SKM-1 treated with dmso at 0.1 percent for 144 hours (cell line): Measurements from ENCODE around the gene NUP210L.
"Not testable (repeated sequence)": the region's sequence is repeated elsewhere in the genome, so short reads cannot be mapped to it uniquely, and the experiment has no call there.

Experiments used
- DNase-seq: peaks from one replicate; lab custom pipeline; 2025; ENCODE audit not compliant: unreplicated experiment; lab: John Stamatoyannopoulos, UW

Gene NUP210L

GRCh38 chr1:154170547-154171222 is 15.8 kb upstream of the NUP210L start:
- no peak for DNase-seq

DNA sequence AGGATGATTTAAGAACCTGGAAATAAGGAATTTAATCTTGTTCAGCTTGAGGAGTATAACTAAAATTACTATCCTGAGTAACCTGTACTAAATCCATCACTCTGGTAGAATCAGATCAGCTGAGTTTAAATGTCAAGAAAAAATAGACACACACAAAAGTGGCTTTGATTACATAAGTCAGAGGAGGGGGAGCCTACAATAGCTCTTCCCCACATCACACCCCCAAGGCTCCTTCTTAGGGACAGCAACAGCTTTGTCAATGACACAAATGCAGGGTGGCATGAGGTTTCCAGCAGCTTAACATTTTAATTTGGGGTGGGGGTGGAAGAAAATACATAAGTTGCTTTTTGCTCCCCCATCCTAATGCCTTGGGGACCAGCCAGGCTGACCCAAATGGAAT is 12.6 kb upstream of the NUP210L start:
- no peak for DNase-seq

DNA sequence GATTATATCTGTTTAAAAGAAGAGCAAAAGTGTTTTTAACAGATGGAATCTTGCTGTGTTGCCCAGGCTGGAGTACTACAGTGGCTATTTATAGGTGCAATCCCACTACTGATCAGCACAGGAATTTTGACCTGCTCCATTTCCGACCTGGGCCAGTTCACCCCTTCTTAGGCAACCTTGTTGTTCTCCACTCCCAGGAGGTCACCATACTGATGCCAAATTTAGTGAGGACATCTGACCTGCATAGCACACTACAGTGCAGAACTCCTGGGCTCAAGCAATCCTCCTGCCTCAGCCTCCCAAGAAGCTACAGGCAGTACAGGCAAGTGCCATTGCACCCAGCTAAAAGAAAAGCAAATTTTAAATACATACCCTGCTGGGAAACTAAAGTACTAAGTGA is 11.3 kb upstream of the NUP210L start:
- no peak for DNase-seq

- no peak for DNase-seq
These were observed 4.7 kb upstream of the NUP210L start for GRCh38 chr1:154159554-154159953.

GRCh38 chr1:154158307-154159125 is 3.6 kb upstream of the NUP210L start:
- peak; percentile 90 for DNase-seq

GRCh38 chr1:154157520-154158306 is 2.8 kb upstream of the NUP210L start:
- peak; percentile 98 for DNase-seq

GRCh38 chr1:154155251-154155650 is 378 bp upstream of the NUP210L start:
- DNase-seq: no peak

GRCh38 chr1:154154053-154154452 is 820 bp downstream of the NUP210L start:
- no peak for DNase-seq

DNA sequence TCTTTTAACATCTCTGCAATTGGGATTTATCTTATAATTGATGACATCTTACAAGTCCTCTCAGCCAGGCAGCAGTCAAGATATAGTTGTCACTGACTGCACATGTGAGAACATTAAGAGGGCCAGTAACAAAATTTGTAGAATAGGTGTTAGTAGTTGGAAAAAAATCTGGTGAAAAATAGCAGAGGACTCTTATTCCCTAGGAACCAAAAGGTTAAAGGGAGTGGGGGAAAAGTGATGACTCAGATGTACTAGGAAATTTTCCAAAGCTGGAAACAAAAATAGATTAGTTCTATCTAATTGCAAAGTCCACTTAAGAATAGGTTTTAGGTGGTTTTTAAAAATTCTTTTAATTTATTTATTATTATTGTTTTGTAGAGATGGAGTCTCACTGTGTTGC is 3.6 kb downstream of the NUP210L start:
- no peak for DNase-seq

GRCh38 chr1:154148807-154149206 is 6.1 kb downstream of the NUP210L start:
- DNase-seq: peak; percentile 58

GRCh38 chr1:154147505-154147904 is 7.4 kb downstream of the NUP210L start:
- DNase-seq: not testable (repeated sequence)

- DNase-seq: peak; percentile 21
These were observed 8.9 kb downstream of the NUP210L start for GRCh38 chr1:154145986-154146385.

DNA sequence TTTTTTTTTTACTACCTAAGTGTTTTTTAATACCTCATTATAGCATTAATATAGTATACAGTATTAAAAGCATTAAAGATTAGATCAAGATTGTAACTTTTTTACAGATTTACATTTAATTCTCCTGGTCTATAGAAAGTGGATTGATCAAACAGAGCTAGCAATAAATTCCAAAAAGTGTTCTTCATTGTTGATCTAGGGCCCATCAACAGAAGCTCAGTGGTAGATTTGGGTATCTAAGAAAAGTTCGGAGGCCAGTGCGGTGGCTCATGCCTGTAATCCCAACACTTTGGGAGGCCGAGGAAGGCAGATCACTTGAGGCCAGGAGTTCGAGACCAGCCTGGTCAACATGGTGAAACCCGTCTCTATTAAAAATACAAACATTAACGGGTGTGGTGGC is 12.5 kb downstream of the NUP210L start:
- DNase-seq: no peak

GRCh38 chr1:154141240-154141639 is 13.6 kb downstream of the NUP210L start:
- no peak for DNase-seq

DNA sequence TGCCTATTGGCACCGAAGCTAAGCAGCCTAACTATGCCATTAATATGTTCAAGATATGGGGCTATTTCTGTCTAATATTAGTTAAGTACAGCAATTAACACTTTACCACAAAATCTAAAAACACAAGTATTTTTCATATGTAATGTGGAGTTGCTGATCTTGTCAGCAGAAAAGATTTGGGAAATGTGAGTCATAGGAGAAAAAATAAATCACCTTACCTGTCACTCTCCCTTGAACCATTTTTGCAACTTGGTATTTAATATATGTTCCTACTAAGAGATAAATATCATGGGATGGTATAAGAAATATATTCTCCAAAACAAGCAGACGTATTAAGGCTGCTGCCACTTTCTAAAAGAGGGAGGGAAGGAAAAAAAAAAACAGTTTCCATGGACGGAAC is 17.0 kb downstream of the NUP210L start:
- no peak for DNase-seq

DNA sequence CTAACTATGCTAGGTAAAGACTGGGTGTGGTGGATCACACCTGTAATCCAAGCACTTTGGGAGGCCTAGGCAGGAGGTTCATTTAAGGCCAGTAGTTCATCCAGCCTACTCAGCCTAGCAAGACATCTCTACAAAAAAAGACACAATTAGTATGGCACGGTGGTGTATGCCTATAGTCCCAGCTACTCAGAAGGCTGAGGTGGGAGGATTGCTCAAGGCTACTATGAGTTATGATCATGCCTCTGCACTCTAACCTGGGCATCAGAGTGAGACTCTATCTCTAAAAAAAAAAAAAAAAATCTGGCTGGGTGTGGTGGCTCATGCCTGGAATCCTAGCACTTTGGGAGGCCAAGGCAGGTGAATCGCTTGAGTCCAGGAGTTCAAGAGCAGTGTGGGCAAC is 21.6 kb downstream of the NUP210L start:
- no peak for DNase-seq

DNA sequence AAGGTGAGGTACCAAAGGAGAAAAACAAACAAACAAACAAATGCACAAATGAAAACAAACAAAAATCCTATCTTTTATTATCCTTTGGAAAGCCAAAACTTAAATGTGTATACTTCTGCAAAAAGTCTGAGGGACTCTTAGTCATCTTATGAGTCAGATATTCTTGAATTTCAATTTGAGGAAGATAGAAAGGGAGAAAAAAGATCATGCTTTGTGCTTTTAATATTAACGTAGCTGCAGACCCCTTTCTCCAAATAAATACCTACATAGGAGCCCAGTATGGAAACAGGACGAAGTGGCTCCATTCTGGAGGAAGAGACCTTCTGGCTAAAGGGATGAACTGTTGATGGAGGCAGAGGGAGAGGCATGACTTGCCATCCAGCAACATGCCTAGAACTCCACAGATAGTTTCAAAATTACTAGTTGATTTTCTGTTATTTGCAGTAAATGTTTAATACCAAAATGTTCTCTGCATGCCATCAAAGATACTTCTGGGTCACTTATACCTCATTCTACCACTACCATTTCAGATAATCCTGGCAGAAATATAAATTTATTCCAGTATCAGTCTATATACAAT is 25.4 kb downstream of the NUP210L start:
- DNase-seq: peak; percentile 33

DNA sequence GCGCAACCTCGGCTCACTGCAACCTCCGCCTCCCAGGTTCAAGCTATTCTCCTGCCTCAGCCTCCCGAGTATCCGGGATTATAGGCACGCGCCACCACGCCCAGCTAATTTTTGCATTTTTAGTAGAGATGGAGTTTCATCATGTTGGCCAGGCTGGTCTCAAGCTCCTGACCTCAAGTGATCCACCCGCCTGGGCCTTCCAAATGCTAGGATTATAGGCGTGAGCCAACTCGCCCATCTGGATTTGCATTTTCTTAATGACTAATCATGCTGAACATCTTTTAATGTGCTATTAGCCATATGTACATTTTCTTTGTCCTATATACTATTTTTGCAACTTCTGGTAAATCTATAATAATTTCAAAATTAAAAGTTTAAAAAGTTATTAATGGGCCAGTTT is 31.7 kb downstream of the NUP210L start:
- not testable (repeated sequence) for DNase-seq

DNA sequence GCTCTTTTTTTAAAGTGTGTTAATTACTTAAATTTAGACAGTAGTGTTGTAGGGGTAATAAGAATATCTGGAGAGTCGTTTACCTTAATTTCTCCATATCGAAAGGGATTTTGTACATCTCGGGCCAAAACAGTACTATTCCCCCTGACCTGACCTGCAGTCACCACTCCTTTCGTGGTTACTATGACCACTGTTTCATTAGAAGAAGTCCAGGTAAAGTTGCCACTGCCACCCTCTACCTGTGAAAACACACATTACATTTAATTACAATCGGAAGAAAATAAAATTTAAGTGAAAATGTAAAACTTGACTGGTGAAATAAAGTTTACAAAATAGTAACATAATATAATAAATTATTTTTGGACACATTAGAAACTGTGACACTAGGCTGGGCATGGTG is 37.2 kb downstream of the NUP210L start:
- DNase-seq: no peak

- DNase-seq: no peak
These were observed 39.7 kb downstream of the NUP210L start for GRCh38 chr1:154115180-154115579.

GRCh38 chr1:154104433-154105082 is 50.3 kb downstream of the NUP210L start:
- no peak for DNase-seq
